Raji (cell line): ENCODE measurements around the gene TMEM88.

ENCODE experiments used
- POLR2A ChIP-seq: IDR thresholded peaks from 2 replicates; pipeline ENCODE4 v1.6.1; 2011; ENCODE audit warnings: low read depth, low read length, control low read depth; ENCODE audit not compliant: insufficient read depth

TMEM88 gene

GRCh38 chr17:7882629-7883028 is 27.8 kb downstream of the TMEM88 start:
- TF ChIP-seq POLR2A, result no peak

DNA sequence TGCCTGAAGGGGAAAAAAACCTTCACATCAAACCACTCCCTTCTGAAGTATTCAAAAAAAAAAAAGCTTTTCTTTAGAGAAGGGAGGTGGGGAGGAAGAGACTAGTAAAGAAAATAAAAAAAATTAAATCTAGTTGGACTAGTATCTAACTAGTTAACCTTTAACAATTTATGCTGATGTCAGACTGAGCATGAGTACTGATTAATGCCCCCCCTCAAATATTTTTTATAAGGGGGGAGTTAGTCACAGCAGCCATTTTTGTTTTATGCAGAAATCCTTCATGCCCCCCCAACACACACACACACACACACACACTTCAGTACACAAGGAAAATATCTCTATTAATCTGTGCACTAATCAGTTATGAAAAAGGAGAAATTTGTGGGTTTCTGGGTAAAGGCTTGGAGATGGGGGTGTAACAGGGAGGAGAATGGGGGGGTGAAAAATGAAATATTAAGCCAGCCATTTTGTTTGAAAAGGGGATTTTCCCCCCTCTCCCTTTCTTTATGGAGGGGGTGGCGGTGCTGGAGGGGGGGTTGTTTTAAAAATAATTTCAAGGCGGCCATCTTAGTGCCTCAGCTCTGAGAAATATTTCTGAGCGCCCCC is 29.0 kb downstream of the TMEM88 start:
- TF ChIP-seq POLR2A, result no peak

DNA sequence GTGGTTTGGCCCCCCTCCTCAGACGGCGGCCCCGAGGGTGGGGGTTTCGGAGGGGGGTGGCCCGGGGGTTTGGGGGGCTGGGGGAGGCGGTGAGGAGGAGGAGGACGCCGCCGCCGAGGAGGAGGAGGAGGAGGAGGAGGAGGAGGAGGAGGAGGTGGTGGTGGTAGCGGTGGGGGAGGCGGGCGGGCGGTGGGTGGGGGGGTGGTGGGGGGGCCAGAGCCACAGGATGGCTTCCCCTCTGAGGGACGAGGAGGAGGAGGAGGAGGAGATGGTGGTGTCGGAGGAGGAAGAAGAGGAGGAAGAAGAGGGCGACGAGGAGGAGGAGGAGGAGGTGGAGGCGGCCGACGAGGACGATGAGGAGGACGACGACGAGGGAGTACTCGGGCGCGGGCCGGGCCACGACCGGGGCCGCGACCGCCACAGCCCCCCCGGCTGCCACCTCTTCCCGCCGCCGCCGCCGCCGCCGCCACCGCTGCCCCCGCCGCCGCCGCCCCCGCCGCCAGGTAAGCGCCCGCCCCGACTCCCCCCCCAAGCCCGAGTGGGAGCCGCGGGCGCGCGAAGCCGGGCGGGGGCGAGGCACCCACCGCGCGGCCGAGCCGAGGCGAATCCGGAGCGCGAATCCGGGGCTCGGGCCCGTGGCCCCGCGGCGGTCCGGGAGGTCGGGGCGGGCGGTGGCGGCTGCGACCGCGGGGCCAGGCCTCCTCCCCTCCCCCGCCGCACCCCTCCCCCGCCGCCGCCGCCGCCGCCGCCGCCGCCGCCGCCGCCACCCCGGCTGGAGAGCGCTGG is 29.9 kb downstream of the TMEM88 start:
- peak; percentile 50 for TF ChIP-seq POLR2A

DNA sequence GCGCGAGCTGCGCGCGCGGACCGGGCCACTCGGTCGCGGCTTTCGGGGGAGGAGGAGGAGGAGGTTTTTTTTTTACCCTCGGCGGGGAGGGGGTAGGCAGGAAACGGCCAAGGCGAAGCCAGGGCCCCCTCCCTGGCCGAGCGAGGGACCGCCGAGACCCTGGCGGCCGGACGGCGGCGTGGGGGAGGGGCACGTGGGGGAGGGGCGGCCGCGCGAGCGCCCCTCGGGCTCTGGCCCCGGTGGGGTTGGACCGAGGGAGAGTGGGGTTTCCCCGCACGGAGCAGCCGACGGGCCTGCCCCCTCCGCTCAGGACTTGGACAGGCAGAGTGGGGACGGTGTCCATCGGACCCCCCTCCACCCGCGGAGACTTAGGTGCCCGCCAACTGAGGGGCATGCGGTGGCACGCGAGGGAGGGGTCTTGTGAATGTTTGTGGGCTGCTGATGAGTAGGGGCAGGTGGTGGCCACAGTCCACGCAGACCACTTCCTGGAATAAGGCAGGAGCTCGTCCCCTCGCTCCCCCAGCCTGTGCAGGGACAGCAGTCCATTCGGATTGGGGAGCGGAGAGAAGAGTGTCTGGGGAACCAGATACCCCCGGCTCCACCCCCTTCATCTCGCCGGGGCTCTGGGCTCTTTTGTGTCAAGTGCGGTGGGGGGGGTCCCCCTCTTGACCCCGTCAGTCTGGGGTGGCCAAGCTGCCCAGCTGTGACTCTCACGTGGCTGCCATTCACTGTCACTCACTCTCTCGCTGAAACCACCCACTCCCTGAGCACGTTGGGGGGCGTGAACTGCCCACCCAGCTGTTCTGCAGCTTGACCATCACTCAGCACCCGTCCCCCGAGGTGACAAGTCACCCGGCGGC is 30.7 kb downstream of the TMEM88 start:
- peak; percentile 74 for TF ChIP-seq POLR2A

- TF ChIP-seq POLR2A, result no peak
These were observed 31.6 kb downstream of the TMEM88 start for GRCh38 chr17:7886227-7887037.

- peak; percentile 10; the same call in 1 of the 2 replicates for TF ChIP-seq POLR2A
These were observed 32.2 kb downstream of the TMEM88 start for GRCh38 chr17:7887038-7887481.

- 0 out of 2 replicates have a peak, but pooled peaks have one; percentile 19 for TF ChIP-seq POLR2A
These were observed 32.8 kb downstream of the TMEM88 start for GRCh38 chr17:7887482-7888183.

DNA sequence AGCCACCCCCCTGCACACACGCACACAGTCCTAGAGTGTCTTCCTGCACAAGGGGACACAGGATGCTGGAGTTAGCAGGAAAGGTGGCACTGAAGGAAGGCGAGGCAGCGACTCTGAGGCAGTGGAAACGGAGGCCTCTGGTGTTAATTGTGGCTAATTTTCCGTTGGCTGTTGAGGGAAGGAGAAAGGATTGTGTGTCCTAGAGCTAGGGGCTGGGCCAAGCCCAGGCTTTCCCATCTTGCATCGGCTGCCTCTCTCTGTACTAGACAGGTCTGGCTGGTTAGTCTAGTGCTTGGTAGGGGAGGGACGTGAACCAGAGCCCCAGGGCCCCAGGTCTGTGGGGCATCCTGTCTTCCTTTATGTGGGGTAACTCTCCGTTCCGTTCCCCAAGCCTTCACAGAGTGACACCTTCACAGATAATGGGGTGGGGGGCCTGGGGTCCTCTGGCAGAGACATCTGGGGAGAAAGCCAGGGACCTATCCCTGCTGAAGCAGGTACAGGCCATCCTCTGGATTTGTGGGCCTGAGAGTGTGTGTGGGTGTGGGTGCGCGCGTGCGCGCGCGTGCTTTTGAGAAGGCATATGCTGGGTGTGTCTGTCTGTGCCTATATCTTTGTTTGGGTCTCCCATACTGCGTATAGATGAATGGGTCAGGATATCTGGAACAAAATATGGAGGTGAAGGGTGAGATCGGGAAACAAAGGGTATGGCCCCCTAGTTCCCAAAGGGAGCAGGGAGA is 33.5 kb downstream of the TMEM88 start, which contains the start of gene CHD3:
CHD3 (plus strand) TSS at position 606 of the 737 bp plus-strand sequence. CDS start 212 bp downstream, outside the sequence.
- no peak for TF ChIP-seq POLR2A

DNA sequence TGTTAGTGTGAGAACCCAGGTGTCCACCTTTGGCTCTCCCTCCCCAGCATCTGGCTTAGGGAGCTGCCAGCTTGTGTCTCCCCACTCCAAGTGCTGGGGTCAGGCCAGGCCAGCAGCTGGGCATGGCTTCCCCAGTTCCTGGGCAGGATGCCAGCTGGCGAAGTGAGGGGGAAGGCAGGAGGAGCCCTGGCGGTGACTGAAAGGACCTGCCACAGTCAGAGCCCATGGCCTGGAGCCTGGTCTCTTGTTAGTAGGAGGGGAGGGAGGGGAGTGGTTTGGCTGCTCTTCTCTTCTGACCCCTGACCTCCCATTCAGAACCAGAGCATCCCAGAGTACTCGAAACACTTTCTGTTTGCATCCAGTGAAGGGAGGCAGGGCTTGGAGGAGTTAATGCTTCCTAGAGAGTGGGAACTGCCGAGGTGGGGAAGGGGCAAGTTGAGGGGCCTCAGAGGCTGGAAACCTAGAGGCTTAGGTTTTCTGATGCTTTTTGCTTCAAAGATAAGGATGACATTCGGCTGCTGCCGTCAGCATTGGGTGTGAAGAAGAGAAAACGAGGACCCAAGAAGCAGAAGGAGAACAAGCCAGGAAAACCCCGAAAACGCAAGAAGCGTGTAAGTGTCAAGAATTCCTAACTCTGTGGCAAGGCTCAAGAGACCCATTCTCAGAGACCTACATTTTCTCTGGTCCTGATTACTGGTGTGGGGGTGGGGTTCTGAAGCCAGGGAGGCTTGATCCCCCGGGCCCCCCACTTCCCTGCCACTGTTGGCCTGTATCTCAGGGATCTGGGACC is 34.5 kb downstream of the TMEM88 start:
- TF ChIP-seq POLR2A, result no peak

- no peak for TF ChIP-seq POLR2A
These were observed 38.5 kb downstream of the TMEM88 start for GRCh38 chr17:7893187-7893880.

GRCh38 chr17:7894226-7894625 is 39.4 kb downstream of the TMEM88 start:
- TF ChIP-seq POLR2A, result no peak

DNA sequence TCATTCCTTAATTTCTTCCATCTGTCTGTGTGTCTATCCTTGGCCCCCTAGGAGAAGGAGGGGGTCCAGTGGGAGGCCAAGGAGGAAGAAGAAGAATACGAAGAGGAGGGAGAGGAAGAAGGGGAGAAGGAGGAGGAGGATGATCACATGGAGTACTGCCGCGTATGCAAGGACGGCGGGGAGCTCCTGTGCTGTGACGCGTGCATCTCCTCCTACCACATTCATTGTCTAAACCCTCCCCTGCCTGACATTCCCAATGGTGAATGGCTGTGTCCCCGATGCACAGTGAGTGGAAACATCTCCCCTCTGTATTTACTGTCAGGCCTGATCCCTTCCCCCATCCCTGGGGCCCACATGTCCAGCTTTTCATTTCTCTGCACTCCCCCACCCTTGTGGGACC is 40.0 kb downstream of the TMEM88 start:
- TF ChIP-seq POLR2A, result no peak
